SK-N-SH treated with all-trans-retinoic acid at 6 μM for 48 hours (cell line): ENCODE measurements around the gene DPEP2NB.

Experiments used
- ATAC-seq: fragments of 200-7000 bp; cut with Tn5 transposase; 3 replicates; pipeline ENCODE4 v1.9.1; 2020; ENCODE audit warnings: mild to moderate bottlenecking, moderate library complexity
- ARNTL ChIP-seq: fragments of 450-650 bp; formaldehyde crosslinking; IDR thresholded peaks from 2 replicates; pipeline ENCODE4 v1.5.0; 2020; ENCODE audit warnings: low read depth, mild to moderate bottlenecking, moderate library complexity, borderline replicate concordance
- BACH2 ChIP-seq: fragments of 250-450 bp; sonication (Bioruptor Pico); IDR thresholded peaks from 2 replicates; pipeline ENCODE4 v1.9.0; 2021; ENCODE audit warnings: mild to moderate bottlenecking, borderline replicate concordance
- CREB5 ChIP-seq: fragments of 250-450 bp; sonication (Bioruptor Pico); IDR thresholded peaks from 2 replicates; pipeline ENCODE4 v1.5.1; 2020; ENCODE audit warnings: low read depth, mild to moderate bottlenecking, moderate library complexity
- CSDC2 ChIP-seq: fragments of 250-450 bp; sonication (Bioruptor Pico); IDR thresholded peaks from 2 replicates; pipeline ENCODE4 v1.5.0; 2020; ENCODE audit warnings: mild to moderate bottlenecking, moderate library complexity
- ESRRG ChIP-seq: fragments of 250-450 bp; sonication (Bioruptor Pico); IDR thresholded peaks from 2 replicates; pipeline ENCODE4 v1.6.1; 2021; ENCODE audit warnings: mild to moderate bottlenecking
- GLIS3 ChIP-seq: fragments of 250-450 bp; sonication (Bioruptor Pico); IDR thresholded peaks from 2 replicates; pipeline ENCODE4 v1.5.0; 2020; ENCODE audit warnings: mild to moderate bottlenecking, moderate library complexity
- ISL1 ChIP-seq: fragments of 250-450 bp; sonication (Bioruptor Pico); IDR thresholded peaks from 2 replicates; pipeline ENCODE4 v2.1.2; 2022; ENCODE audit warnings: mild to moderate bottlenecking, moderate library complexity
- PATZ1 ChIP-seq: fragments of 250-450 bp; sonication (Bioruptor Pico); IDR thresholded peaks from 2 replicates; pipeline ENCODE4 v1.8.0; 2020; ENCODE audit warnings: mild to moderate bottlenecking, moderate library complexity, borderline replicate concordance
- PPARA ChIP-seq: fragments of 250-450 bp; sonication (Bioruptor Pico); IDR thresholded peaks from 2 replicates; pipeline ENCODE4 v1.5.0; 2020; ENCODE audit warnings: mild to moderate bottlenecking, borderline replicate concordance
- RARB ChIP-seq: fragments of 250-450 bp; sonication (Bioruptor Pico); IDR thresholded peaks from 2 replicates; pipeline ENCODE4 v1.8.0; 2021; ENCODE audit warnings: mild to moderate bottlenecking, moderate library complexity
- SNAI2 ChIP-seq: fragments of 250-450 bp; sonication (Bioruptor Pico); IDR thresholded peaks from 2 replicates; pipeline ENCODE4 v1.5.0; 2020; ENCODE audit warnings: mild to moderate bottlenecking, moderate library complexity
- TCF4 ChIP-seq: fragments of 250-450 bp; sonication (Bioruptor Pico); IDR thresholded peaks from 2 replicates; pipeline ENCODE4 v1.8.0; 2021; ENCODE audit warnings: mild to moderate bottlenecking, moderate library complexity, borderline replicate concordance
- TOX ChIP-seq: fragments of 250-450 bp; sonication (Bioruptor Pico); IDR thresholded peaks from 2 replicates; pipeline ENCODE4 v1.8.0; 2021; ENCODE audit warnings: mild to moderate bottlenecking, moderate library complexity, borderline replicate concordance
- ZC3H10 ChIP-seq: fragments of 250-450 bp; sonication (Bioruptor Pico); IDR thresholded peaks from 2 replicates; pipeline ENCODE4 v1.5.1; 2021; ENCODE audit warnings: mild to moderate bottlenecking, moderate library complexity
- ZFP3 ChIP-seq: fragments of 250-450 bp; sonication (Bioruptor Pico); IDR thresholded peaks from 2 replicates; pipeline ENCODE4 v1.5.0; 2020; ENCODE audit warnings: mild to moderate bottlenecking, moderate library complexity
- ZNF565 ChIP-seq: fragments of 450-650 bp; formaldehyde crosslinking; conservative IDR thresholded peaks from 2 replicates; pipeline ENCODE4 v1.5.0; 2020; ENCODE audit warnings: low read depth, mild to moderate bottlenecking, moderate library complexity
- ZNF70 ChIP-seq: fragments of 450-650 bp; formaldehyde crosslinking; IDR thresholded peaks from 2 replicates; pipeline ENCODE4 v1.5.0; 2020; ENCODE audit warnings: mild to moderate bottlenecking, moderate library complexity
- ZNF8 ChIP-seq: fragments of 450-650 bp; formaldehyde crosslinking; IDR thresholded peaks from 2 replicates; pipeline ENCODE4 v1.5.0; 2020; ENCODE audit warnings: mild to moderate bottlenecking, moderate library complexity
- TF ChIP-seq, protein P1 (sequence below): fragments of 250-450 bp; sonication (Bioruptor Pico); IDR thresholded peaks from 2 replicates; pipeline ENCODE4 v1.8.0; 2021; ENCODE audit warnings: low read depth, mild to moderate bottlenecking, moderate library complexity, borderline replicate concordance
- TF ChIP-seq, protein P2 (sequence below): fragments of 250-450 bp; sonication (Bioruptor Pico); IDR thresholded peaks from 2 replicates; pipeline ENCODE4 v1.5.0; 2020; ENCODE audit warnings: mild to moderate bottlenecking, moderate library complexity

The DPEP2NB gene

GRCh38 chr16:68040506-68041288, 25.0 kb upstream of the DPEP2NB start:
- TF ChIP-seq PATZ1 = peak; percentile 36; the same call in 1 of the 2 replicates
- no peak for TF ChIP-seq PPARA
- peak; percentile 98 for ATAC-seq

DNA sequence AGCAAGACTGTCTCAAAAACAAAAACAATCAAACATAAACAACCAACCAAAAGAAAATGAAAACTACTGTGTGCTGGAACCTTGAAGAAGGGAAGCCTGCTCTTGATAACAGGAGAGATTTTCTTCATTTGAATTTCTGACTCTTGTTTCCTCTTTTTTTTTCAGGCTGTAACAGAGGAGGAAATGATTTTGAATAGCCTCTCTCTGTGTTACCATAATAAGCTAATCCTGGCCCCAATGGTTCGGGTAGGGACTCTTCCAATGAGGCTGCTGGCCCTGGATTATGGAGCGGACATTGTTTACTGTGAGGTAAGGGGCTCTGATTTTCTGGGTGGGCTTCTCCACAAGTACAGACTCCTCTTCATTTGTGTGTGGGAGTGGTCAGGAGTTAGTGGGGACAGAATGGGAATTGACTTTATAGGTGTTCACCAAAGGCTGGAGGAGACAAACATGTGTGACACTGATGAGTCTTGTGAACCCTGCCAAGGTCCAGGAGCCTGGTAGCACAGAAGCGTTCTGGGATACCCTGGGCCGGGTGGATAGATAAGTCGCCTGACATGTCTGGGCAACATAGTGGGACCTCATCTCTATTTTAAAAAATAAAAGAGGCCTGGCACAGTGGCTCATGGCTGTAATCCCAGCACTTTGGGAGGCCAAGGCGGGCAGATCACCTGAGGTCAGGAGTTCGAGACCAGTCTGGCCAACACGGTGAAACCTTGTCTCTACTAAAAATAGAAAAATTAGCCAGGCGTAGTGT, 22.3 kb upstream of the DPEP2NB start:
- no peak for ATAC-seq

DNA sequence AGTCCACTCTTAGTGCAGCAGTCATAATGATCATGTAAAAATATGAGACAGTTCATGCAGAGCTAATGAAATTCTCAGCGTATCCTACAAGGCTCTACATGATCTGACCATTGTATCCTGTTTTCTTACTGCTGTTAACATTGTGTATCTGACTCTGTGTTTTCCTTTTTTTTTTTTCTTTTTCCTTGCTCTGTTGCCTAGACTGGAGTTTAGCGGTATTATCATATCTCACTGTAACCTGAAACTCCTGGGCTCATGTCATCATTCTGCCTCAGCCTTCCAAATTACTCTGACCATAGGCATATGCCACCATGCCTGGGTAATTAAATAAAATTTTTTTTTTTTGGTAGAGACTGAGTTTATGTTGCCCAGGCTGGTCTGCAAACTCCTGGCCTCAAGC, 19.5 kb upstream of the DPEP2NB start:
- no peak for TF ChIP-seq CSDC2 (CRISPR knock-in tag)
- no peak for TF ChIP-seq RARB (CRISPR knock-in tag)
- TF ChIP-seq TCF4 = no peak
- no peak for TF ChIP-seq SNAI2 (CRISPR knock-in tag)
- no peak for TF ChIP-seq CREB5
- no peak for TF ChIP-seq PPARA
- TF ChIP-seq ZC3H10 (CRISPR knock-in tag) = no peak
- TF ChIP-seq ZNF8 (CRISPR knock-in tag) = no peak
- TF ChIP-seq BACH2 = no peak
- no peak for TF ChIP-seq TOX
- no peak for TF ChIP-seq ESRRG (CRISPR knock-in tag)
- no peak for TF ChIP-seq ZNF70
- TF ChIP-seq, protein P1, sequence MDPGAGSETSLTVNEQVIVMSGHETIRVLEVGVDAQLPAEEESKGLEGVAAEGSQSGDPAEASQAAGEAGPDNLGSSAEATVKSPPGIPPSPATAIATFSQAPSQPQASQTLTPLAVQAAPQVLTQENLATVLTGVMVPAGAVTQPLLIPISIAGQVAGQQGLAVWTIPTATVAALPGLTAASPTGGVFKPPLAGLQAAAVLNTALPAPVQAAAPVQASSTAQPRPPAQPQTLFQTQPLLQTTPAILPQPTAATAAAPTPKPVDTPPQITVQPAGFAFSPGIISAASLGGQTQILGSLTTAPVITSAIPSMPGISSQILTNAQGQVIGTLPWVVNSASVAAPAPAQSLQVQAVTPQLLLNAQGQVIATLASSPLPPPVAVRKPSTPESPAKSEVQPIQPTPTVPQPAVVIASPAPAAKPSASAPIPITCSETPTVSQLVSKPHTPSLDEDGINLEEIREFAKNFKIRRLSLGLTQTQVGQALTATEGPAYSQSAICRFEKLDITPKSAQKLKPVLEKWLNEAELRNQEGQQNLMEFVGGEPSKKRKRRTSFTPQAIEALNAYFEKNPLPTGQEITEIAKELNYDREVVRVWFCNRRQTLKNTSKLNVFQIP (CRISPR knock-in tag) = no peak
- ATAC-seq = peak; percentile 60; the same call in 2 of the 3 replicates

More for the DNA sequence above, 22.3 kb upstream of the DPEP2NB start:
- TF ChIP-seq PATZ1 (no peak), ARNTL (CRISPR knock-in tag) (no peak), ISL1 (CRISPR knock-in tag) (no peak), ZC3H10 (CRISPR knock-in tag) (no peak), BACH2 (no peak), PPARA (no peak), ZNF8 (CRISPR knock-in tag) (no peak), TCF4 (no peak)

DNA sequence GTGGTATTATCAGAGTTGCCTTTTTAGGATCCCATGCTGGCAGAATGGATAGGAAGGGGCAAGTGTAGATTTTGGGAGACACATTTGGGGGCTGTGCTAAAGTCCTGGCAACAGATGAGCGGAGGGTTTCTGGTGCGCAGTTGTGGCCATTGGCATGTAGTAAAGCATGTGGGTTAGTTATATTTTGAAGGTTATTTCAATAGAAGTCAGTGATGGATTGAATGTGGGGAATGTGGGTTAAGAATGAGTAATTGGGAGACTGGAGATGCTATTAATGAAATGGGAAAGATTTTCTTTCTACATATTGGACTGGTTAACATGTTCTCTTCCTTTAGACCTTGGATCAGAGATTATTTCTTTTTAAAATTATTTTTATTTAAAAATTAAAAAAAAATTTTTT, 17.4 kb upstream of the DPEP2NB start:
- ATAC-seq = no peak

More for the DNA sequence above, 17.4 kb upstream of the DPEP2NB start:
- TF ChIP-seq ISL1 (CRISPR knock-in tag) = no peak
- TF ChIP-seq CSDC2 (CRISPR knock-in tag) = no peak
- no peak for TF ChIP-seq ZNF8 (CRISPR knock-in tag)
- TF ChIP-seq ZNF565 = no peak
- no peak for TF ChIP-seq TOX
- no peak for TF ChIP-seq PPARA
- TF ChIP-seq, protein P2, sequence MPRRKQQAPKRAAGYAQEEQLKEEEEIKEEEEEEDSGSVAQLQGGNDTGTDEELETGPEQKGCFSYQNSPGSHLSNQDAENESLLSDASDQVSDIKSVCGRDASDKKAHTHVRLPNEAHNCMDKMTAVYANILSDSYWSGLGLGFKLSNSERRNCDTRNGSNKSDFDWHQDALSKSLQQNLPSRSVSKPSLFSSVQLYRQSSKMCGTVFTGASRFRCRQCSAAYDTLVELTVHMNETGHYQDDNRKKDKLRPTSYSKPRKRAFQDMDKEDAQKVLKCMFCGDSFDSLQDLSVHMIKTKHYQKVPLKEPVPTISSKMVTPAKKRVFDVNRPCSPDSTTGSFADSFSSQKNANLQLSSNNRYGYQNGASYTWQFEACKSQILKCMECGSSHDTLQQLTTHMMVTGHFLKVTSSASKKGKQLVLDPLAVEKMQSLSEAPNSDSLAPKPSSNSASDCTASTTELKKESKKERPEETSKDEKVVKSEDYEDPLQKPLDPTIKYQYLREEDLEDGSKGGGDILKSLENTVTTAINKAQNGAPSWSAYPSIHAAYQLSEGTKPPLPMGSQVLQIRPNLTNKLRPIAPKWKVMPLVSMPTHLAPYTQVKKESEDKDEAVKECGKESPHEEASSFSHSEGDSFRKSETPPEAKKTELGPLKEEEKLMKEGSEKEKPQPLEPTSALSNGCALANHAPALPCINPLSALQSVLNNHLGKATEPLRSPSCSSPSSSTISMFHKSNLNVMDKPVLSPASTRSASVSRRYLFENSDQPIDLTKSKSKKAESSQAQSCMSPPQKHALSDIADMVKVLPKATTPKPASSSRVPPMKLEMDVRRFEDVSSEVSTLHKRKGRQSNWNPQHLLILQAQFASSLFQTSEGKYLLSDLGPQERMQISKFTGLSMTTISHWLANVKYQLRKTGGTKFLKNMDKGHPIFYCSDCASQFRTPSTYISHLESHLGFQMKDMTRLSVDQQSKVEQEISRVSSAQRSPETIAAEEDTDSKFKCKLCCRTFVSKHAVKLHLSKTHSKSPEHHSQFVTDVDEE (CRISPR knock-in tag) = no peak
- TF ChIP-seq, protein P1 (CRISPR knock-in tag) = no peak
- TF ChIP-seq GLIS3 (CRISPR knock-in tag) = no peak
- no peak for TF ChIP-seq ZFP3 (CRISPR knock-in tag)
- TF ChIP-seq ZNF70 = no peak
- no peak for TF ChIP-seq BACH2
- no peak for TF ChIP-seq SNAI2 (CRISPR knock-in tag)
- TF ChIP-seq ESRRG (CRISPR knock-in tag) = no peak
